Measurements from ENCODE around the gene TAF6. TPM values are rescaled to one million over a fixed set of nuclear protein-coding genes. Genes with fewer than 3 reads are reported as not detected.

TAF6 gene
- polyA plus RNA-seq, 4 donors: 12.2 to 33.5 (median 25.6) TPM

DNA sequence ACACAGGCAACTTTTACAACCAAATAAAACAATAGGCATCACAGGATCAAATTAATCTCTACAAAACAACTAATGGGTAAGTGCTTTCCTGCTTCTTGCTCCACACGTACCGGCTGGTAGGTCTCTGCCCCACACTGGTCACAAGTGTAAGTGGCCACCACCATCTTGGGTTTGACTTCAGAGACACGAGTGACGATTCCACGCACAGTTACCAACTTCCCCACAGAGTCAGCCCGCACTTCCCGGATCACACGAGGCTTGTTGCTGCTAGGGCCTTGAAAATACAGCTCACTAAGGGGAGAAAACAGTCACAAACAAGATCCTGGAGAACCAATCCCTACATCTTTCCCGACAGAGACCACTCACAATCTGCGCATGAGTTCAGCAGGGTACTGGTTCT is 20.2 kb downstream of the TAF6 start:
- WGBS, 3 donors: 74 to 83% (median 78%) methylated on average over 10 of the region's 10 CpGs
- Histone ChIP-seq H3K36me3 (ENCODE audit: control insufficient read depth in 3 of 3, insufficient read depth in 2 of 3, low read depth in 1 of 3, low read length in 3 of 3) (peaks cover 28 to 67% (median 36%) of the 10 kb centered on the region in 3 donors), H3K4me1 (ENCODE audit: control insufficient read depth in 3 of 3, insufficient read depth in 2 of 3, low read depth in 1 of 3, low read length in 2 of 3) (peaks cover 3 to 15% (median 9%) of the 10 kb centered on the region in 3 donors), H3K27me3 (ENCODE audit: control insufficient read depth in 3 of 3, insufficient read depth in 3 of 3, low read length in 3 of 3) (no peaks in the 10 kb centered on the region), H3K9me3 (ENCODE audit: control insufficient read depth in 2 of 2, insufficient read depth in 1 of 2, low read depth in 1 of 2, low read length in 1 of 2) (no peaks in the 10 kb centered on the region), H3K27ac (ENCODE audit: low read depth in 1 of 3, low read length in 2 of 3) (no peak overlapping the region), H3K4me3 (ENCODE audit: low read depth in 1 of 3, low read length in 3 of 3) (no peak overlapping the region)
- FAIRE-seq: no peak
- no peak for DNase-seq

GRCh38 chr7:100095704-100096103 is 23.5 kb downstream of the TAF6 start:
- peaks cover 41 to 83% (median 46%) of the 10 kb centered on the region in 3 donors for H3K36me3 ChIP-seq (ENCODE audit: control insufficient read depth in 3 of 3, insufficient read depth in 2 of 3, low read depth in 1 of 3, low read length in 3 of 3)
- no peak for FAIRE-seq
- peaks cover 3 to 11% (median 6%) of the 10 kb centered on the region in 3 donors for H3K4me1 ChIP-seq (ENCODE audit: control insufficient read depth in 3 of 3, insufficient read depth in 2 of 3, low read depth in 1 of 3, low read length in 2 of 3)
- H3K9me3 ChIP-seq (ENCODE audit: control insufficient read depth in 2 of 2, insufficient read depth in 1 of 2, low read depth in 1 of 2, low read length in 1 of 2): no peaks in the 10 kb centered on the region
- no peak for DNase-seq
- no peaks in the 10 kb centered on the region for H3K27me3 ChIP-seq (ENCODE audit: control insufficient read depth in 3 of 3, insufficient read depth in 3 of 3, low read length in 3 of 3)
- H3K4me3 ChIP-seq (ENCODE audit: low read depth in 1 of 3, low read length in 3 of 3): no peak overlapping the region
- WGBS, 3 donors: 90 to 93% (median 91%) methylated on average over 17 of the region's 17 CpGs
- no peak overlapping the region for H3K27ac ChIP-seq (ENCODE audit: low read depth in 1 of 3, low read length in 2 of 3)

DNA sequence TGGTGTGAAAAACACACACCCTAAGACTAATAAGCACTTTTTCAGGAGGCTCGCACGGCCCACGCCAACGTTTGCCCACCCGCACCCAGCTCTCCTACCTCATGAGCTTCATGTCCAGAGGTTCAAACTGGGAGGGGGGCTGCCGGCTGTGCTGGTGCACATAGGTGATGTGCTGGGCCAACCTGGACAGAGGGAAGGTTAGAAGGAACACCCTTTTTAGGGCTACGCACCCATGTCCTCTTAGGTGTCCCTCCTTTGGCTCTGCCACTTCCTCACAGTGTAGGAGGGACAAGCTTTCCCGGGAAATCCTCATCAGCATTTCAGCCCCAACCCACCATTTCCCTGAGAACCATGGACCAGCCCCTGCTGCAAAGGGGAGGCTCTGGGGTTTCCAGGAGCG is 23.9 kb downstream of the TAF6 start:
- WGBS, 3 donors: 79 to 85% (median 82%) methylated on average over 9 of the region's 9 CpGs

DNA sequence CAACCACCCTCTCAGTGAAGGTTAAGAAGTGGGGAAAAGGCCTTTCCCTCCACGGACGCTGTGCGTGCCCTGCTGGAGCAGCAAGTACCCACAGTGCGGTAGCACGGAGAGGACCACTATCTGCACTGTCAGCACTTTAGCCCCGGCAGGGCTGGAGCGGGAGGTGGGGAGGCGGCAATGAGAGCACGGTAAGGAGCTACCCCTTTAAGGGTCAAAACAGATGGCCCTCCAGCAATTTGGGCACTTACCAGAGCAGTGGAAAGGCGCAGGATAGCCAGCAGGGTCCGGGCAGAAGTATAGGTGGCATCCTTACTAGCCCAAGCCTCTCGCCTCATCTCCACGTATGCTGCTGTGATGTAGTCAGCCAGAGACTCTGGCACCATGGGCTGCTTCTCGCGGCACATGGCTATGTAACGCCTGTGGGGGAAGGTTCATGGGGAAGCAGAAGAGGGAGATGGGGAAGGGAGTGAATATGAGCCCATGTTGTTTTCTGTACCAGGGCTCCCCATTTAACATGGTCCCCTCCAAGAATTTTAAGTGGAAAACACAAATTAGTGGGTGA is 25.2 kb downstream of the TAF6 start:
- Histone ChIP-seq H3K36me3 (ENCODE audit: control insufficient read depth in 3 of 3, insufficient read depth in 2 of 3, low read depth in 1 of 3, low read length in 3 of 3) (peaks cover 41 to 80% (median 46%) of the 10 kb centered on the region in 3 donors), H3K9me3 (ENCODE audit: control insufficient read depth in 2 of 2, insufficient read depth in 1 of 2, low read depth in 1 of 2, low read length in 1 of 2) (no peaks in the 10 kb centered on the region), H3K4me1 (ENCODE audit: control insufficient read depth in 3 of 3, insufficient read depth in 2 of 3, low read depth in 1 of 3, low read length in 2 of 3) (peaks cover 0 to 10% (median 0%) of the 10 kb centered on the region in 3 donors), H3K27ac (ENCODE audit: low read depth in 1 of 3, low read length in 2 of 3) (no peak overlapping the region), H3K27me3 (ENCODE audit: control insufficient read depth in 3 of 3, insufficient read depth in 3 of 3, low read length in 3 of 3) (no peaks in the 10 kb centered on the region), H3K4me3 (ENCODE audit: low read depth in 1 of 3, low read length in 3 of 3) (no peak overlapping the region)
- DNase-seq (no peak), FAIRE-seq (no peak)
- WGBS, 3 donors: 84 to 88% (median 85%) methylated on average over 16 of the region's 16 CpGs

More for the DNA sequence above, 23.9 kb downstream of the TAF6 start:
- no peak overlapping the region for H3K27ac ChIP-seq (ENCODE audit: low read depth in 1 of 3, low read length in 2 of 3)
- H3K4me1 ChIP-seq (ENCODE audit: control insufficient read depth in 3 of 3, insufficient read depth in 2 of 3, low read depth in 1 of 3, low read length in 2 of 3): peaks cover 3 to 11% (median 6%) of the 10 kb centered on the region in 3 donors
- H3K36me3 ChIP-seq (ENCODE audit: control insufficient read depth in 3 of 3, insufficient read depth in 2 of 3, low read depth in 1 of 3, low read length in 3 of 3): peaks cover 41 to 85% (median 46%) of the 10 kb centered on the region in 3 donors
- no peak overlapping the region for H3K4me3 ChIP-seq (ENCODE audit: low read depth in 1 of 3, low read length in 3 of 3)
- no peaks in the 10 kb centered on the region for H3K9me3 ChIP-seq (ENCODE audit: control insufficient read depth in 2 of 2, insufficient read depth in 1 of 2, low read depth in 1 of 2, low read length in 1 of 2)
- H3K27me3 ChIP-seq (ENCODE audit: control insufficient read depth in 3 of 3, insufficient read depth in 3 of 3, low read length in 3 of 3): no peaks in the 10 kb centered on the region
- DNase-seq: no peak
- FAIRE-seq: no peak

GRCh38 chr7:100093498-100093897 is 25.7 kb downstream of the TAF6 start:
- no peak overlapping the region for H3K4me3 ChIP-seq (ENCODE audit: low read depth in 1 of 3, low read length in 3 of 3)
- peaks cover 0 to 8% (median 0%) of the 10 kb centered on the region in 3 donors for H3K4me1 ChIP-seq (ENCODE audit: control insufficient read depth in 3 of 3, insufficient read depth in 2 of 3, low read depth in 1 of 3, low read length in 2 of 3)
- H3K27me3 ChIP-seq (ENCODE audit: control insufficient read depth in 3 of 3, insufficient read depth in 3 of 3, low read length in 3 of 3): no peaks in the 10 kb centered on the region
- 63 to 76% (median 73%) methylated on average over 12 to 13 of the region's 13 CpGs for WGBS, 3 donors
- no peak for FAIRE-seq
- no peak overlapping the region for H3K27ac ChIP-seq (ENCODE audit: low read depth in 1 of 3, low read length in 2 of 3)
- H3K36me3 ChIP-seq (ENCODE audit: control insufficient read depth in 3 of 3, insufficient read depth in 2 of 3, low read depth in 1 of 3, low read length in 3 of 3): peaks cover 40 to 76% (median 44%) of the 10 kb centered on the region in 3 donors
- no peaks in the 10 kb centered on the region for H3K9me3 ChIP-seq (ENCODE audit: control insufficient read depth in 2 of 2, insufficient read depth in 1 of 2, low read depth in 1 of 2, low read length in 1 of 2)
- no peak for DNase-seq

- Histone ChIP-seq H3K9me3 (ENCODE audit: control insufficient read depth in 2 of 2, insufficient read depth in 1 of 2, low read depth in 1 of 2, low read length in 1 of 2) (no peaks in the 10 kb centered on the region), H3K27ac (ENCODE audit: low read depth in 1 of 3, low read length in 2 of 3) (no peak overlapping the region), H3K4me3 (ENCODE audit: low read depth in 1 of 3, low read length in 3 of 3) (no peak overlapping the region), H3K36me3 (ENCODE audit: control insufficient read depth in 3 of 3, insufficient read depth in 2 of 3, low read depth in 1 of 3, low read length in 3 of 3) (peaks cover 35 to 72% (median 40%) of the 10 kb centered on the region in 3 donors), H3K27me3 (ENCODE audit: control insufficient read depth in 3 of 3, insufficient read depth in 3 of 3, low read length in 3 of 3) (no peaks in the 10 kb centered on the region), H3K4me1 (ENCODE audit: control insufficient read depth in 3 of 3, insufficient read depth in 2 of 3, low read depth in 1 of 3, low read length in 2 of 3) (peaks cover 0 to 13% (median 0%) of the 10 kb centered on the region in 3 donors)
- no peak for FAIRE-seq
- 57 to 69% (median 64%) methylated on average over 7 to 8 of the region's 8 CpGs for WGBS, 3 donors
- no peak for DNase-seq
These were observed 26.1 kb downstream of the TAF6 start for GRCh38 chr7:100093054-100093453.

DNA sequence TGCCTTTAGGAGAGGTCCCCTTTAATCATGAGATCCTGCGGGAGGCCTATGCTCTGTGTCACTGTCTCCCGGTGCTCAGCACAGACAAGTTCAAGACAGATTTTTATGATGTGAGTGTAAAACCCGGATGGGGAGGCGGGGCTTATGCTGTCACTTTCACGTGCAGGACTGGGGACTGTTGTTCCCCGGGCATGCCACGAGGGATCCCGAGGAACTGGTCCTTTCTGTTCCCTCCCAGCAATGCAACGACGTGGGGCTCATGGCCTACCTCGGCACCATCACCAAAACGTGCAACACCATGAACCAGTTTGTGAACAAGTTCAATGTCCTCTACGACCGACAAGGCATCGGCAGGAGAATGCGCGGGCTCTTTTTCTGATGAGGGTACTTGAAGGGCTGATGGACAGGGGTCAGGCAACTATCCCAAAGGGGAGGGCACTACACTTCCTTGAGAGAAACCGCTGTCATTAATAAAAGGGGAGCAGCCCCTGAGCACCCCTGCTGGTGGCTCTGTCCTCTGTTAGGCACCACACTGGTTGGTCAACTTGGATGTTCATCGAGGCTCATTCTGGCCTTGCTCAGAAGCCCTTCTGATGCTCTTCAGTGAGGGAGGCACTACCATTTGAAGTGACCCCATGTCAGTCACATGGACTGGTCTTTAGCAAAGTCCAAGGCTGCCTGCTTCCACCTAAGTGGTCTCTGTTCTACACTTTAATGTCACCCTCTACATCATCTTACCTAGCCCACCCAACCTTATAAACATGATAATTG is 27.6 kb downstream of the TAF6 start:
- H3K27ac ChIP-seq (ENCODE audit: low read depth in 1 of 3, low read length in 2 of 3): no peak overlapping the region
- peaks cover 25 to 57% (median 35%) of the 10 kb centered on the region in 3 donors for H3K36me3 ChIP-seq (ENCODE audit: control insufficient read depth in 3 of 3, insufficient read depth in 2 of 3, low read depth in 1 of 3, low read length in 3 of 3)
- FAIRE-seq (no peak), DNase-seq (no peak)
- H3K27me3 ChIP-seq (ENCODE audit: control insufficient read depth in 3 of 3, insufficient read depth in 3 of 3, low read length in 3 of 3): no peaks in the 10 kb centered on the region
- H3K4me3 ChIP-seq (ENCODE audit: low read depth in 1 of 3, low read length in 3 of 3): no peak overlapping the region
- WGBS, 3 donors: 52 to 61% (median 61%) methylated on average over 19 of the region's 19 CpGs
- H3K9me3 ChIP-seq (ENCODE audit: control insufficient read depth in 2 of 2, insufficient read depth in 1 of 2, low read depth in 1 of 2, low read length in 1 of 2): no peaks in the 10 kb centered on the region
- H3K4me1 ChIP-seq (ENCODE audit: control insufficient read depth in 3 of 3, insufficient read depth in 2 of 3, low read depth in 1 of 3, low read length in 2 of 3): peaks cover 0 to 15% (median 0%) of the 10 kb centered on the region in 3 donors

DNA sequence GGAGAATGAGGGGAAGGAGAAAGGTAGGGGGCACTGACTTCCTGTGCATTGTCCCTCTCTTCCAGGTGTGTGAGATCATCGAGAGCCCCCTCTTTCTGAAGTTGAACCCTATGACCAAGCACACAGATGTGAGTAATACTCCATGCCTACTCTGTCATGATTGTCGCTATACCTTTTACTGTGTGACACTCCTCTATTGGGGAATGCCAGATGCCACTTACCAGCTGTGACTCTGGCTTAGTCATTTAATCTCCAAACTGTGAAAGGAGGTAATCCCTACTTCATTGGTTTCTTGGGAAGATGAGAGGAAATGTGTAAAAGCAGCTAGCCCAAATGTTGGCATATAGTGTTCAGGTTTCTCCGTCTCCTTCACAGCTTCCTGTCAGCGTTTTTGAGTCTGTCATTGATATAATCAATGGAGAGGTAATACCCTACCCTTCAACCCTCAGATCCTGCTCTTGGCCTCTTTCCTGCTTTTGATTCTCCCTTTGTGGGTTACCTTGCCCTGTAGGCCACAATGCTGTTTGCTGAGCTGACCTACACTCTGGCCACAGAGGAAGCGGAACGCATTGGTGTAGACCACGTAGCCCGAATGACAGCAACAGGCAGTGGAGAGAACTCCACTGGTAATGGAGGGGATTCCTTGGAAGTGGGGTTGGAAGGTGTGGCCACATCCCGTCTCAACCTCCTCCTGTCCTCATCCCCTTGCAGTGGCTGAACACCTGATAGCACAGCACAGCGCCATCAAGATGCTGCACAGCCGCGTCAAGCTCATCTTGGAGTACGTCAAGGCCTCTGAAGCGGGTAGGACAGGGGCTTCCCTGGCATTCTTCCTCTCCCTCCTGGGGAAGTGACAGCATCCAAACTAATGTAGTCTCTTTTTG is 28.4 kb downstream of the TAF6 start:
- no peaks in the 10 kb centered on the region for H3K27me3 ChIP-seq (ENCODE audit: control insufficient read depth in 3 of 3, insufficient read depth in 3 of 3, low read length in 3 of 3)
- FAIRE-seq: no peak
- 86 to 90% (median 87%) methylated on average over 14 of the region's 14 CpGs for WGBS, 3 donors
- no peak overlapping the region for H3K27ac ChIP-seq (ENCODE audit: low read depth in 1 of 3, low read length in 2 of 3)
- no peak for DNase-seq
- no peaks in the 10 kb centered on the region for H3K9me3 ChIP-seq (ENCODE audit: control insufficient read depth in 2 of 2, insufficient read depth in 1 of 2, low read depth in 1 of 2, low read length in 1 of 2)
- H3K4me3 ChIP-seq (ENCODE audit: low read depth in 1 of 3, low read length in 3 of 3): no peak overlapping the region
- peaks cover 17 to 49% (median 28%) of the 10 kb centered on the region in 3 donors for H3K36me3 ChIP-seq (ENCODE audit: control insufficient read depth in 3 of 3, insufficient read depth in 2 of 3, low read depth in 1 of 3, low read length in 3 of 3)
- H3K4me1 ChIP-seq (ENCODE audit: control insufficient read depth in 3 of 3, insufficient read depth in 2 of 3, low read depth in 1 of 3, low read length in 2 of 3): peaks cover 0 to 15% (median 0%) of the 10 kb centered on the region in 3 donors

All from small intestine (tissue), 7 donors.